Measurements from ENCODE around the gene TMOD2. TPM values are rescaled to one million over a fixed set of nuclear protein-coding genes. Genes with fewer than 3 reads are reported as not detected.

Gene TMOD2
- total RNA-seq, 1 donor from 2014 or later, result 7.0 TPM

- H3K27ac ChIP-seq, result no peak overlapping the region
- H3K9me3 ChIP-seq, result peaks cover 0 to 4% of the 10 kb centered on the region in 2 donors
- no peak overlapping the region for H3K4me3 ChIP-seq
- no peaks in the 10 kb centered on the region for H3K27me3 ChIP-seq
- intact Hi-C loops (cut with DNase I), result no loop called here
- H3K4me1 ChIP-seq, result peaks cover 0 to 3% of the 10 kb centered on the region in 2 donors
- H3K36me3 ChIP-seq, result no peaks in the 10 kb centered on the region
- DNase-seq (ENCODE audit: low spot score in 2 of 2), result no peak
- no peak for TF ChIP-seq CTCF (IDR thresholded peaks at IDR 0.05)
Measured at GRCh38 chr15:51756482-51756881, 5.1 kb downstream of the TMOD2 start.

- Histone ChIP-seq H3K9me3 (peaks cover 0 to 4% of the 10 kb centered on the region in 2 donors), H3K27me3 (no peaks in the 10 kb centered on the region)
Measured at GRCh38 chr15:51757450-51757849, 6.1 kb downstream of the TMOD2 start.

GRCh38 chr15:51758645-51759044 lies 7.2 kb downstream of the TMOD2 start:
- Histone ChIP-seq H3K36me3 (no peaks in the 10 kb centered on the region), H3K4me1 (no peaks in the 10 kb centered on the region), H3K9me3 (peaks cover 0 to 4% of the 10 kb centered on the region in 2 donors), H3K27ac (no peak overlapping the region), H3K27me3 (no peaks in the 10 kb centered on the region), H3K4me3 (no peak overlapping the region)
- intact Hi-C loops (cut with DNase I), result no loop called here
- no peak for DNase-seq (ENCODE audit: low spot score in 2 of 2)
- TF ChIP-seq CTCF (IDR thresholded peaks at IDR 0.05), result no peak

More at GRCh38 chr15:51757450-51757849, 6.1 kb downstream of the TMOD2 start:
- H3K4me1 ChIP-seq, result peaks cover 0 to 1% of the 10 kb centered on the region in 2 donors
- TF ChIP-seq CTCF (IDR thresholded peaks at IDR 0.05), result no peak
- intact Hi-C loops (cut with DNase I), result no loop called here
- DNase-seq (ENCODE audit: low spot score in 2 of 2), result no peak
- no peak overlapping the region for H3K27ac ChIP-seq
- no peak overlapping the region for H3K4me3 ChIP-seq
- H3K36me3 ChIP-seq, result no peaks in the 10 kb centered on the region

- intact Hi-C loops (cut with DNase I), result no loop called here
- no peak for TF ChIP-seq CTCF (IDR thresholded peaks at IDR 0.05)
- Histone ChIP-seq H3K27ac (no peak overlapping the region), H3K36me3 (no peaks in the 10 kb centered on the region), H3K4me3 (no peak overlapping the region), H3K27me3 (no peaks in the 10 kb centered on the region), H3K9me3 (peaks cover 0 to 4% of the 10 kb centered on the region in 2 donors), H3K4me1 (no peaks in the 10 kb centered on the region)
- DNase-seq (ENCODE audit: low spot score in 2 of 2), result no peak
Measured at GRCh38 chr15:51759557-51760070, 8.2 kb downstream of the TMOD2 start.

GRCh38 chr15:51760805-51761204 lies 9.4 kb downstream of the TMOD2 start:
- Histone ChIP-seq H3K27me3 (no peaks in the 10 kb centered on the region), H3K27ac (no peak overlapping the region), H3K4me3 (no peak overlapping the region), H3K36me3 (no peaks in the 10 kb centered on the region), H3K4me1 (no peaks in the 10 kb centered on the region), H3K9me3 (peaks cover 0 to 4% of the 10 kb centered on the region in 2 donors)
- TF ChIP-seq CTCF (IDR thresholded peaks at IDR 0.05), result no peak
- DNase-seq (ENCODE audit: low spot score in 2 of 2), result no peak
- intact Hi-C loops (cut with DNase I), result no loop called here

GRCh38 chr15:51765751-51766150 lies 14.4 kb downstream of the TMOD2 start:
- no peak for DNase-seq (ENCODE audit: low spot score in 2 of 2)
- no peaks in the 10 kb centered on the region for H3K9me3 ChIP-seq
- H3K27ac ChIP-seq, result no peak overlapping the region
- H3K4me1 ChIP-seq, result no peaks in the 10 kb centered on the region
- H3K27me3 ChIP-seq, result no peaks in the 10 kb centered on the region
- intact Hi-C loops (cut with DNase I), result no loop called here
- no peak for TF ChIP-seq CTCF (IDR thresholded peaks at IDR 0.05)
- peaks cover 21 to 24% of the 10 kb centered on the region in 2 donors for H3K36me3 ChIP-seq
- no peak overlapping the region for H3K4me3 ChIP-seq
